IMR-90 (cell line): ENCODE results near the gene DMRT2. TPM values are rescaled to one million over a fixed set of nuclear protein-coding genes. Genes with fewer than 3 reads are reported as not detected.

Experiments used
- ATAC-seq: fragments of 200-7000 bp; cut with Tn5 transposase; 2 replicates; pipeline ENCODE4 v1.9.1; 2020; ENCODE audit warnings: low read depth, mild to moderate bottlenecking, moderate library complexity
- BruUV-seq: library from RNA; stranded (reverse); fragments of 400-500 nt; replicated peaks from 2 replicates; lab custom pipeline; 2021; lab: Mats Ljungman, UMichigan
- CTCF ChIA-PET: fragments of 300-600 bp; formaldehyde crosslinking; extraction: SDS; loops from one replicate; lab custom pipeline; 2021; ENCODE audit warnings: antibody characterized with exemption; lab: Yijun Ruan, JAX
- POLR2A ChIA-PET: fragments of 300-600 bp; sonication (Branson Sonifier 250); formaldehyde crosslinking; loops from one replicate; lab custom pipeline; 2022; ENCODE audit warnings: antibody characterized with exemption; ENCODE audit not compliant: unreplicated experiment; lab: Charles Lee
- DNase-seq: peaks from one replicate; pipeline ENCODE4 v3.0.0; 2013
- H2AFZ ChIP-seq: replicated peaks from 2 replicates; pipeline ENCODE3; 2013; ENCODE audit warnings: low read length, mild to moderate bottlenecking; ENCODE audit not compliant: poor library complexity
- H2AK5ac ChIP-seq: 2 replicates; pipeline ENCODE4 v1.6.1; 2013; ENCODE audit warnings: low read depth, low read length, inconsistent platforms
- H2AK9ac ChIP-seq: replicated peaks from 2 replicates; pipeline ENCODE3; 2013; ENCODE audit warnings: mild to moderate bottlenecking, low read depth, low read length, moderate library complexity; ENCODE audit not compliant: poor library complexity
- H2BK120ac ChIP-seq: 2 replicates; pipeline ENCODE4 v1.6.1; 2013; ENCODE audit warnings: low read depth, low read length, inconsistent platforms
- H2BK15ac ChIP-seq: 3 replicates; pipeline ENCODE4 v1.6.1; 2013; ENCODE audit warnings: low read depth, low read length, inconsistent platforms
- H2BK20ac ChIP-seq: 2 replicates; pipeline ENCODE4 v1.6.1; 2013; ENCODE audit warnings: low read depth, mild to moderate bottlenecking, inconsistent platforms, low read length, moderate library complexity
- H2BK5ac ChIP-seq: 2 replicates; pipeline ENCODE4 v1.6.1; 2013; ENCODE audit warnings: mild to moderate bottlenecking, low read depth, low read length, inconsistent platforms; ENCODE audit not compliant: poor library complexity, severe bottlenecking
- H3K14ac ChIP-seq: replicated peaks from 2 replicates; pipeline ENCODE4 v1.6.1; 2013; ENCODE audit warnings: low read depth, low read length, inconsistent platforms
- H3K18ac ChIP-seq: 2 replicates; pipeline ENCODE4 v1.6.1; 2013; ENCODE audit warnings: low read depth, low read length, control low read depth
- H3K23ac ChIP-seq: 2 replicates; pipeline ENCODE4 v1.6.1; 2013; ENCODE audit warnings: low read depth, low read length, inconsistent platforms
- H3K27ac ChIP-seq: 2 replicates; pipeline ENCODE4 v1.5.1; 2013; ENCODE audit warnings: mild to moderate bottlenecking, control low read depth, low read length; ENCODE audit not compliant: insufficient read depth
- H3K27me3 ChIP-seq: 2 replicates; pipeline ENCODE4 v1.6.1; 2013; ENCODE audit warnings: low read length; ENCODE audit not compliant: control insufficient read depth, insufficient read depth
- H3K36me3 ChIP-seq: 2 replicates; pipeline ENCODE4 v1.6.1; 2013; ENCODE audit warnings: low read length, mixed read lengths; ENCODE audit not compliant: control insufficient read depth, insufficient read depth
- H3K4ac ChIP-seq: 2 replicates; pipeline ENCODE4 v1.6.1; 2013; ENCODE audit warnings: low read depth, low read length, inconsistent platforms
- H3K4me1 ChIP-seq: 2 replicates; pipeline ENCODE4 v1.6.1; 2013; ENCODE audit warnings: low read length, mixed read lengths; ENCODE audit not compliant: control insufficient read depth, insufficient read depth
- H3K4me2 ChIP-seq: 2 replicates; pipeline ENCODE4 v1.6.1; 2013; ENCODE audit warnings: low read depth, mild to moderate bottlenecking, control low read depth, low read length, moderate library complexity
- H3K4me3 ChIP-seq: 2 replicates; pipeline ENCODE4 v1.5.1; 2013; ENCODE audit warnings: low read depth, mild to moderate bottlenecking, control low read depth, low read length, moderate library complexity; ENCODE audit not compliant: insufficient read depth
- H3K56ac ChIP-seq: 2 replicates; pipeline ENCODE4 v1.6.1; 2013; ENCODE audit warnings: low read length, inconsistent platforms; ENCODE audit not compliant: insufficient read depth; ENCODE audit errors: extremely low read depth
- H3K79me1 ChIP-seq, 2 experiments: 2 replicates each; pipeline ENCODE4 v1.6.1; 2013; ENCODE audit warnings: low read length in 2 of 2, inconsistent platforms in 1 of 2, low read depth in 1 of 2
- H3K9ac ChIP-seq: 2 replicates; pipeline ENCODE4 v1.6.1; 2013; ENCODE audit warnings: low read depth, low read length, control low read depth
- H3K9me1 ChIP-seq: 2 replicates; pipeline ENCODE4 v1.6.1; 2013; ENCODE audit warnings: low read length, inconsistent platforms; ENCODE audit not compliant: insufficient read depth
- H3K9me3 ChIP-seq: 2 replicates; pipeline ENCODE4 v1.6.1; 2013; ENCODE audit warnings: low read length; ENCODE audit not compliant: control insufficient read depth, insufficient read depth
- H4K20me1 ChIP-seq: 2 replicates; pipeline ENCODE4 v1.6.1; 2013; ENCODE audit warnings: low read length, inconsistent platforms; ENCODE audit not compliant: insufficient read depth
- H4K5ac ChIP-seq: 2 replicates; pipeline ENCODE4 v1.6.1; 2013; ENCODE audit warnings: mild to moderate bottlenecking, low read depth, low read length, control low read depth
- H4K8ac ChIP-seq, 2 experiments: 2 replicates each; pipeline ENCODE4 v1.6.1; 2013; ENCODE audit warnings: low read depth in 2 of 2, low read length in 2 of 2, control low read depth in 1 of 2, inconsistent platforms in 1 of 2
- H4K91ac ChIP-seq: 2 replicates; pipeline ENCODE4 v1.6.1; 2013; ENCODE audit warnings: low read depth, low read length, inconsistent platforms; ENCODE audit not compliant: insufficient read depth
- BHLHE40 ChIP-seq: fragments of 150-350 bp; IDR thresholded peaks from 2 replicates; pipeline ENCODE4 v1.6.1; 2016; ENCODE audit warnings: mild to moderate bottlenecking, low read depth, low read length
- CEBPB ChIP-seq: IDR thresholded peaks from 2 replicates; pipeline ENCODE4 v1.6.1; 2012; ENCODE audit warnings: low read depth, low read length, improper control_type of control experiment
- FOS ChIP-seq: fragments of 150-350 bp; IDR thresholded peaks from 2 replicates; pipeline ENCODE4 v1.6.1; 2016; ENCODE audit warnings: low read depth, low read length
- MAFK ChIP-seq: IDR thresholded peaks from 2 replicates; pipeline ENCODE4 v1.6.1; 2012; ENCODE audit warnings: low read depth, low read length, improper control_type of control experiment
- MAZ ChIP-seq: IDR thresholded peaks from 2 replicates; pipeline ENCODE4 v1.6.1; 2012; ENCODE audit warnings: low read depth, mild to moderate bottlenecking, low read length, improper control_type of control experiment, moderate library complexity, borderline replicate concordance
- MXI1 ChIP-seq: IDR thresholded peaks from 2 replicates; pipeline ENCODE4 v1.6.1; 2012; ENCODE audit warnings: low read depth, mild to moderate bottlenecking, low read length, moderate library complexity, borderline replicate concordance
- NFE2L2 ChIP-seq: fragments of 150-350 bp; IDR thresholded peaks from 2 replicates; pipeline ENCODE4 v1.6.1; 2016; ENCODE audit warnings: low read depth, mild to moderate bottlenecking, low read length
- POLR2A ChIP-seq: IDR thresholded peaks from 2 replicates; pipeline ENCODE4 v1.6.1; 2012; ENCODE audit warnings: mild to moderate bottlenecking, low read depth, low read length
- RAD21 ChIP-seq: IDR thresholded peaks from 2 replicates; pipeline ENCODE4 v1.6.1; 2012; ENCODE audit warnings: low read length, improper control_type of control experiment
- RCOR1 ChIP-seq: IDR thresholded peaks from 2 replicates; pipeline ENCODE4 v1.6.1; 2012; ENCODE audit warnings: mild to moderate bottlenecking, low read length, improper control_type of control experiment; ENCODE audit not compliant: insufficient replicate concordance
- RFX5 ChIP-seq: IDR thresholded peaks from 2 replicates; pipeline ENCODE4 v1.8.0; 2012; ENCODE audit warnings: low read depth, mild to moderate bottlenecking, low read length, moderate library complexity
- SMC3 ChIP-seq: fragments of 150-350 bp; IDR thresholded peaks from 2 replicates; pipeline ENCODE4 v1.6.1; 2016; ENCODE audit warnings: low read depth, mild to moderate bottlenecking, antibody characterized with exemption, low read length, moderate library complexity
- WGBS, 2 experiments: methylation state at CpG; one replicate each; pipeline versions ENCODE4 v1.1.5 to v1.1.7; 2013; ENCODE audit warnings: missing lambda C conversion rate in 2 of 2; ENCODE audit not compliant: insufficient read length in 1 of 2; ENCODE audit errors: extremely low coverage in 2 of 2; 5-methylcytosine and 5-hydroxymethylcytosine counted together
- dilution Hi-C: fragments of 300-500 bp; cut with HindIII; formaldehyde crosslinking; loops from one replicate; pipeline ENCODE4 v1.14.3; 2018; ENCODE audit warnings: low sequenced_read_pairs; ENCODE audit not compliant: unreplicated experiment
- in situ Hi-C: fragments of 300-500 bp; cut with MboI; formaldehyde crosslinking; loops from 3 replicates; pipeline ENCODE4 v1.14.3; 2019; ENCODE audit warnings: low sequenced_read_pairs, inconsistent platforms, mixed read lengths
- intact Hi-C: fragments of 100-400 bp; cut with micrococcal nuclease; formaldehyde crosslinking; loops from 2 replicates; pipeline ENCODE4 v1.10.0; 2022
- polyA plus RNA-seq, 3 experiments: library from polyadenylated mRNA; depleted of rRNA; stranded (reverse); fragments of >200 nt; gene quantifications; 2 replicates each; pipeline ENCODE4 v1.2.3, GENCODE V29; 2012; ENCODE audit warnings: low replicate concordance in 1 of 3
- total RNA-seq: library from RNA; depleted of rRNA; stranded (reverse); fragments of >200 nt; gene quantifications from 2 replicates; pipeline ENCODE4 v1.2.3, GENCODE V29; 2012
- TF ChIP-seq, protein P1 (sequence below): conservative IDR thresholded peaks from 2 replicates; pipeline ENCODE4 v1.5.1; 2012; ENCODE audit warnings: mild to moderate bottlenecking, low read depth, low read length, improper control_type of control experiment
- TF ChIP-seq, protein P2 (sequence below): fragments of 150-350 bp; IDR thresholded peaks from 2 replicates; pipeline ENCODE4 v1.6.1; 2016; ENCODE audit warnings: low read depth, mild to moderate bottlenecking, low read length, moderate library complexity, borderline replicate concordance
- TF ChIP-seq, protein P3 (sequence below): fragments of 150-350 bp; IDR thresholded peaks from 2 replicates; pipeline ENCODE4 v1.6.1; 2017; ENCODE audit warnings: mild to moderate bottlenecking, antibody characterized with exemption, low read length, low read depth

Gene DMRT2
- total and polyA plus RNA-seq, 2 of the 4 experiments (the other 2 are of a cell fraction) = not detected

DNA sequence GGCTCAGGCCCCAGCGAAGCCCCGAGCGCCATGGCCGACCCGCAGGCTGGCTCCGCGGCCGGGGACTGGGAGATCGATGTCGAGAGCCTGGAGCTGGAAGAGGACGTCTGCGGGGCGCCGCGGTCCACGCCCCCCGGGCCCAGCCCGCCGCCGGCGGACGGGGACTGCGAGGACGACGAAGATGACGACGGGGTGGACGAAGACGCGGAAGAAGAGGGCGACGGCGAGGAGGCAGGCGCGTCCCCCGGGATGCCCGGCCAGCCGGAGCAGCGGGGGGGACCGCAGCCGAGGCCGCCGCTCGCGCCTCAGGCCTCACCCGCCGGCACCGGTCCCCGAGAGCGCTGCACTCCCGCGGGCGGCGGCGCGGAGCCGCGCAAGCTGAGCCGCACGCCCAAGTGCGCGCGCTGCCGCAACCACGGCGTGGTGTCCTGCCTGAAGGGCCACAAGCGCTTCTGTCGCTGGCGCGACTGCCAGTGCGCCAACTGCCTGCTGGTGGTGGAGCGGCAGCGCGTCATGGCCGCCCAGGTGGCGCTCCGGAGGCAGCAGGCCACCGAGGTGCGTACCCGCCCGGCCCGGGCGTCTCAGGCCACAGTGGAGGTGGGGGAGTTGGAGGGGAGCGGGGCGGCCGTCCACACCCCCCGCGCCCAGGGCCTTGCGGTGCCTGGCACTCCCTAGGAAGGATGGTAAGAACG is 1.6 kb downstream of the DMRT2 start:
- H4K8ac ChIP-seq = no peak overlapping the region
- dilution Hi-C loops (no loop called here), in situ Hi-C loops (no loop called here), intact Hi-C loops (no loop called here)
- no peaks in the 10 kb centered on the region for H3K4me1 ChIP-seq
- no peak overlapping the region for H3K23ac ChIP-seq
- no peak overlapping the region for H4K5ac ChIP-seq
- H3K4me3 ChIP-seq = no peak overlapping the region; the same call in 1 of the 2 replicates
- ChIA-PET POLR2A (no interaction called here), CTCF (no interaction called here)
- no peak overlapping the region for H3K18ac ChIP-seq
- H3K36me3 ChIP-seq = no peaks in the 10 kb centered on the region
- H3K9me1 ChIP-seq = no peaks in the 10 kb centered on the region
- H3K14ac ChIP-seq = no peak overlapping the region
- H2AK9ac ChIP-seq = no peak overlapping the region
- H3K27me3 ChIP-seq = peaks cover 71% of the 10 kb centered on the region
- H2BK20ac ChIP-seq = no peak overlapping the region
- H2BK15ac ChIP-seq = no peak overlapping the region
- H3K9me3 ChIP-seq = peaks cover 14% of the 10 kb centered on the region; the same call in 1 of the 2 replicates
- no peak overlapping the region for H3K9ac ChIP-seq
- no peaks in the 10 kb centered on the region for H3K79me1 ChIP-seq
- TF ChIP-seq SMC3 = no peak
- TF ChIP-seq, protein P1, sequence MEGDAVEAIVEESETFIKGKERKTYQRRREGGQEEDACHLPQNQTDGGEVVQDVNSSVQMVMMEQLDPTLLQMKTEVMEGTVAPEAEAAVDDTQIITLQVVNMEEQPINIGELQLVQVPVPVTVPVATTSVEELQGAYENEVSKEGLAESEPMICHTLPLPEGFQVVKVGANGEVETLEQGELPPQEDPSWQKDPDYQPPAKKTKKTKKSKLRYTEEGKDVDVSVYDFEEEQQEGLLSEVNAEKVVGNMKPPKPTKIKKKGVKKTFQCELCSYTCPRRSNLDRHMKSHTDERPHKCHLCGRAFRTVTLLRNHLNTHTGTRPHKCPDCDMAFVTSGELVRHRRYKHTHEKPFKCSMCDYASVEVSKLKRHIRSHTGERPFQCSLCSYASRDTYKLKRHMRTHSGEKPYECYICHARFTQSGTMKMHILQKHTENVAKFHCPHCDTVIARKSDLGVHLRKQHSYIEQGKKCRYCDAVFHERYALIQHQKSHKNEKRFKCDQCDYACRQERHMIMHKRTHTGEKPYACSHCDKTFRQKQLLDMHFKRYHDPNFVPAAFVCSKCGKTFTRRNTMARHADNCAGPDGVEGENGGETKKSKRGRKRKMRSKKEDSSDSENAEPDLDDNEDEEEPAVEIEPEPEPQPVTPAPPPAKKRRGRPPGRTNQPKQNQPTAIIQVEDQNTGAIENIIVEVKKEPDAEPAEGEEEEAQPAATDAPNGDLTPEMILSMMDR = no peak
- no peak for TF ChIP-seq MAZ
- no peak for TF ChIP-seq FOS
- TF ChIP-seq MAFK = no peak
- no peak for TF ChIP-seq NFE2L2
- TF ChIP-seq POLR2A = no peak
- no peak for TF ChIP-seq RAD21
- TF ChIP-seq RFX5 = no peak
- no peak for TF ChIP-seq BHLHE40
- TF ChIP-seq RCOR1 = no peak
- TF ChIP-seq, protein P2, sequence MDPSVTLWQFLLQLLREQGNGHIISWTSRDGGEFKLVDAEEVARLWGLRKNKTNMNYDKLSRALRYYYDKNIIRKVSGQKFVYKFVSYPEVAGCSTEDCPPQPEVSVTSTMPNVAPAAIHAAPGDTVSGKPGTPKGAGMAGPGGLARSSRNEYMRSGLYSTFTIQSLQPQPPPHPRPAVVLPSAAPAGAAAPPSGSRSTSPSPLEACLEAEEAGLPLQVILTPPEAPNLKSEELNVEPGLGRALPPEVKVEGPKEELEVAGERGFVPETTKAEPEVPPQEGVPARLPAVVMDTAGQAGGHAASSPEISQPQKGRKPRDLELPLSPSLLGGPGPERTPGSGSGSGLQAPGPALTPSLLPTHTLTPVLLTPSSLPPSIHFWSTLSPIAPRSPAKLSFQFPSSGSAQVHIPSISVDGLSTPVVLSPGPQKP = no peak
- TF ChIP-seq MXI1 = no peak
- TF ChIP-seq, protein P3, sequence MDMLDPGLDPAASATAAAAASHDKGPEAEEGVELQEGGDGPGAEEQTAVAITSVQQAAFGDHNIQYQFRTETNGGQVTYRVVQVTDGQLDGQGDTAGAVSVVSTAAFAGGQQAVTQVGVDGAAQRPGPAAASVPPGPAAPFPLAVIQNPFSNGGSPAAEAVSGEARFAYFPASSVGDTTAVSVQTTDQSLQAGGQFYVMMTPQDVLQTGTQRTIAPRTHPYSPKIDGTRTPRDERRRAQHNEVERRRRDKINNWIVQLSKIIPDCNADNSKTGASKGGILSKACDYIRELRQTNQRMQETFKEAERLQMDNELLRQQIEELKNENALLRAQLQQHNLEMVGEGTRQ = no peak
- no peak for TF ChIP-seq CEBPB
- no peak for ATAC-seq
- WGBS, 2 experiments = 1% methylated on average over 57 of the region's 90 CpGs; no CpG with 5 or more reads in 1 of the 2 experiments
- no peak overlapping the region for H4K91ac ChIP-seq
- H3K56ac ChIP-seq = no peak overlapping the region
- BruUV-seq = no TSS peak
- peak overlapping the region; percentile 62 for H2AFZ ChIP-seq
- no peak overlapping the region for H2BK120ac ChIP-seq
- no peak overlapping the region for H3K4me2 ChIP-seq
- no peak for DNase-seq
- no peak overlapping the region for H2BK5ac ChIP-seq
- no peak overlapping the region for H2AK5ac ChIP-seq
- no peak overlapping the region for H3K27ac ChIP-seq
- H4K20me1 ChIP-seq = no peaks in the 10 kb centered on the region
- H3K4ac ChIP-seq = no peak overlapping the region
